Uterus (tissue), 2 donors: ENCODE data around the gene CERS6.

Source experiments
- POLR2A ChIP-seq, 2 donors: fragments of 450-650 bp; IDR thresholded peaks; one replicate each; pipeline ENCODE4 v1.6.1; 2016; ENCODE audit warnings: antibody characterized with exemption in 2 of 2, mild to moderate bottlenecking in 1 of 2, moderate library complexity in 1 of 2
- TF ChIP-seq, protein P1 (sequence below), 4 experiments: fragments of 200-600 bp in 2 of 4; fragments of 450-650 bp in 2 of 4; sonication (generic) in 2 of 4; IDR thresholded peaks; one replicate each; pipeline ENCODE4 v1.5.1; 2016 to 2019; ENCODE audit warnings: antibody characterized with exemption in 4 of 4, mild to moderate bottlenecking in 2 of 4, moderate library complexity in 1 of 4

- TF ChIP-seq, protein P1, sequence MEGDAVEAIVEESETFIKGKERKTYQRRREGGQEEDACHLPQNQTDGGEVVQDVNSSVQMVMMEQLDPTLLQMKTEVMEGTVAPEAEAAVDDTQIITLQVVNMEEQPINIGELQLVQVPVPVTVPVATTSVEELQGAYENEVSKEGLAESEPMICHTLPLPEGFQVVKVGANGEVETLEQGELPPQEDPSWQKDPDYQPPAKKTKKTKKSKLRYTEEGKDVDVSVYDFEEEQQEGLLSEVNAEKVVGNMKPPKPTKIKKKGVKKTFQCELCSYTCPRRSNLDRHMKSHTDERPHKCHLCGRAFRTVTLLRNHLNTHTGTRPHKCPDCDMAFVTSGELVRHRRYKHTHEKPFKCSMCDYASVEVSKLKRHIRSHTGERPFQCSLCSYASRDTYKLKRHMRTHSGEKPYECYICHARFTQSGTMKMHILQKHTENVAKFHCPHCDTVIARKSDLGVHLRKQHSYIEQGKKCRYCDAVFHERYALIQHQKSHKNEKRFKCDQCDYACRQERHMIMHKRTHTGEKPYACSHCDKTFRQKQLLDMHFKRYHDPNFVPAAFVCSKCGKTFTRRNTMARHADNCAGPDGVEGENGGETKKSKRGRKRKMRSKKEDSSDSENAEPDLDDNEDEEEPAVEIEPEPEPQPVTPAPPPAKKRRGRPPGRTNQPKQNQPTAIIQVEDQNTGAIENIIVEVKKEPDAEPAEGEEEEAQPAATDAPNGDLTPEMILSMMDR (IDR thresholded peaks at IDR 0.05): no peak
- no peak for TF ChIP-seq POLR2A (IDR thresholded peaks at IDR 0.05)
Measured at GRCh38 chr2:168748461-168748860, 292.4 kb downstream of the CERS6 start.
